ENCODE results near the gene ZNF391.

- no peak for TF ChIP-seq CTCF (IDR thresholded peaks at IDR 0.05)
- no peak for TF ChIP-seq POLR2A (IDR thresholded peaks at IDR 0.05)
Observed at GRCh38 chr6:27375613-27376079, 12.9 kb upstream of the ZNF391 start.
